GM12878 (cell line): Measurements from ENCODE around the gene HS1BP3. TPM values are rescaled to one million over a fixed set of nuclear protein-coding genes. Genes with fewer than 3 reads are reported as not detected.

ENCODE experiments used
- ATAC-seq: fragments of 200-7000 bp; cut with Tn5 transposase; 3 replicates; pipeline ENCODE4 v1.9.1; 2020; ENCODE audit warnings: mild to moderate bottlenecking, moderate library complexity
- BruUV-seq: library from RNA; stranded (reverse); fragments of 400-500 nt; replicated peaks from 2 replicates; lab custom pipeline; 2021; lab: Mats Ljungman, UMichigan
- CTCF ChIA-PET: fragments of 300-600 bp; sonication (Branson Sonifier 250); formaldehyde crosslinking; extraction: SDS; loops from one replicate; lab custom pipeline; 2021; ENCODE audit warnings: inconsistent platforms; lab: Yijun Ruan, JAX
- POLR2A ChIA-PET: fragments of 350-600 bp; formaldehyde crosslinking; extraction: SDS; loops from one replicate; lab custom pipeline; 2021; ENCODE audit warnings: inconsistent platforms; lab: Charles Lee
- RAD21 ChIA-PET: fragments of 300-600 bp; sonication (Branson Sonifier 250); formaldehyde crosslinking; loops from one replicate; lab custom pipeline; 2023; ENCODE audit warnings: antibody characterized with exemption; ENCODE audit not compliant: unreplicated experiment; lab: Charles Lee
- SMC1A ChIA-PET: fragments of 300-600 bp; sonication (Branson Sonifier 250); formaldehyde crosslinking; loops from one replicate; lab custom pipeline; 2023; ENCODE audit not compliant: unreplicated experiment, uncharacterized antibody; lab: Charles Lee
- DNase-seq: peaks from one replicate; pipeline ENCODE4 v3.0.0-alpha.2; 2011; ENCODE audit warnings: low read depth, low spot score
- FAIRE-seq: peaks from 3 replicates; lab custom pipeline; 2011; peaks lifted over from hg19 to GRCh38; lab: Jason Lieb, UNC
- H2AFZ ChIP-seq: 2 replicates; pipeline ENCODE4 v1.6.0; 2011; ENCODE audit warnings: low read depth, low read length, control low read depth; ENCODE audit not compliant: control insufficient read depth
- H3K27ac ChIP-seq: 2 replicates; pipeline ENCODE4 v1.5.1; 2011; ENCODE audit warnings: control low read depth; ENCODE audit not compliant: control insufficient read depth, insufficient read depth
- H3K27me3 ChIP-seq, 2 experiments: replicated peaks in 1 of 2; 2 replicates each; pipeline versions ENCODE4 v1.6.0 to v1.6.1; 2011; ENCODE audit warnings: low read length in 1 of 2; ENCODE audit not compliant: control insufficient read depth in 2 of 2, insufficient read depth in 2 of 2
- H3K36me3 ChIP-seq, 2 experiments: 2 replicates each; pipeline ENCODE4 v1.5.1; 2011; ENCODE audit warnings: low read length in 1 of 2; ENCODE audit not compliant: control insufficient read depth in 2 of 2, insufficient read depth in 2 of 2
- H3K4me1 ChIP-seq: 2 replicates; pipeline ENCODE4 v1.6.1; 2011; ENCODE audit warnings: mild to moderate bottlenecking, low read length, moderate library complexity, mixed read lengths; ENCODE audit not compliant: control insufficient read depth, insufficient read depth
- H3K4me2 ChIP-seq: 2 replicates; pipeline ENCODE4 v1.6.0; 2011; ENCODE audit warnings: control low read depth; ENCODE audit not compliant: control insufficient read depth, insufficient read depth
- H3K4me3 ChIP-seq: fragments of 200-600 bp; sonication (generic); 2 replicates; pipeline ENCODE4 v1.5.1; 2016
- H3K79me2 ChIP-seq: 2 replicates; pipeline ENCODE4 v1.6.0; 2011; ENCODE audit warnings: low read length; ENCODE audit not compliant: control insufficient read depth, insufficient read depth
- H3K9ac ChIP-seq: 2 replicates; pipeline ENCODE4 v1.8.0; 2011; ENCODE audit warnings: low read length, control low read depth, mixed read lengths; ENCODE audit not compliant: control insufficient read depth, insufficient read depth
- H3K9me3 ChIP-seq: replicated peaks from 3 replicates; pipeline ENCODE4 v1.5.1; 2011; ENCODE audit warnings: mild to moderate bottlenecking, low read length; ENCODE audit not compliant: control insufficient read depth, insufficient read depth
- H4K20me1 ChIP-seq: 2 replicates; pipeline ENCODE4 v1.6.0; 2011; ENCODE audit not compliant: control insufficient read depth, insufficient read depth
- BHLHE40 ChIP-seq, 2 experiments: fragments of 450-650 bp in 1 of 2; IDR thresholded peaks; 2 replicates each; pipeline ENCODE4 v1.6.1; 2011 to 2017; ENCODE audit warnings: low read depth in 2 of 2, borderline replicate concordance in 1 of 2, improper control_type of control experiment in 1 of 2, low read length in 1 of 2, mild to moderate bottlenecking in 1 of 2
- EGR1 ChIP-seq, 2 experiments: IDR thresholded peaks; 1 replicate in 1 of 2; 2 replicates in 1 of 2; pipeline ENCODE4 v1.6.1; 2011 to 2012; ENCODE audit warnings: low read depth in 2 of 2, low read length in 2 of 2, borderline replicate concordance in 1 of 2, mild to moderate bottlenecking in 1 of 2, moderate library complexity in 1 of 2
- ESRRA ChIP-seq: IDR thresholded peaks from 2 replicates; pipeline ENCODE4 v1.6.1; 2012; ENCODE audit warnings: mild to moderate bottlenecking, low read length, improper control_type of control experiment
- RB1 ChIP-seq: fragments of 450-650 bp; formaldehyde crosslinking; IDR thresholded peaks from 2 replicates; pipeline ENCODE4 v1.6.1; 2017; ENCODE audit warnings: mild to moderate bottlenecking, borderline replicate concordance
- TAF1 ChIP-seq: IDR thresholded peaks from 2 replicates; pipeline ENCODE4 v1.6.1; 2011; ENCODE audit warnings: mild to moderate bottlenecking, low read depth, low read length, borderline replicate concordance
- ZBED1 ChIP-seq: IDR thresholded peaks from 2 replicates; pipeline ENCODE4 v1.6.1; 2016; ENCODE audit warnings: borderline replicate concordance
- WGBS: methylation state at CpG from one replicate; pipeline ENCODE4 v1.1.6; 2016; ENCODE audit warnings: low lambda C conversion rate; ENCODE audit not compliant: insufficient replicate concordance, insufficient coverage; ENCODE audit errors: missing lambda C conversion rate; 5-methylcytosine and 5-hydroxymethylcytosine counted together
- in situ Hi-C: fragments of 300-500 bp; cut with MboI; formaldehyde crosslinking; loops from 9 replicates; pipeline ENCODE4 v1.14.3; 2018; ENCODE audit warnings: mixed read lengths
- intact Hi-C: fragments of 100-400 bp; cut with micrococcal nuclease; formaldehyde crosslinking; loops from one replicate; pipeline ENCODE4 v1.14.2; 2022; ENCODE audit not compliant: unreplicated experiment
- polyA plus RNA-seq, 11 experiments: library from polyadenylated mRNA; depleted of rRNA in 4 of 11; unstranded in 6 of 11; stranded (reverse) in 5 of 11; fragments of >200 nt; fragmentation: Nextera tagmentation in 4 of 11; fragmentation: Illumina TruSeq in 1 of 11; extraction: Ambion mirVana in 4 of 11; extraction: Trizol in 1 of 11; gene quantifications; 1 replicate in 1 of 11; 2 replicates in 10 of 11; pipeline versions ENCODE4 v1.2.1 to v1.2.3, GENCODE V29; 2011 to 2016; ENCODE audit warnings: inconsistent platforms in 2 of 11, missing spikeins in 2 of 11, low read depth in 1 of 11
- total RNA-seq, 4 experiments: library from RNA; depleted of rRNA in 3 of 4; stranded (reverse); fragments of >200 nt in 3 of 4; fragmentation: Illumina TruSeq in 1 of 4; extraction: Trizol in 1 of 4; gene quantifications; 2 replicates each; pipeline versions ENCODE4 v1.2.1 to v1.2.3, GENCODE V29; 2013 to 2021
- TF ChIP-seq, protein P1 (sequence below): IDR thresholded peaks from 2 replicates; pipeline ENCODE4 v1.6.1; 2011; ENCODE audit warnings: low read depth, mild to moderate bottlenecking, low read length, moderate library complexity, borderline replicate concordance; ENCODE audit errors: extremely low read depth
- TF ChIP-seq, protein P2 (sequence below): fragments of 450-650 bp; IDR thresholded peaks from 2 replicates; pipeline ENCODE4 v1.6.1; 2018; ENCODE audit warnings: mild to moderate bottlenecking, low read depth, moderate library complexity; ENCODE audit not compliant: partially characterized antibody

The HS1BP3 gene
- total and polyA plus RNA-seq, 10 of the 15 experiments (the other 5 are each of a cell fraction or from before 2014, with no cell fraction given), result 0.47 to 7.2 (median 4.6) TPM

DNA sequence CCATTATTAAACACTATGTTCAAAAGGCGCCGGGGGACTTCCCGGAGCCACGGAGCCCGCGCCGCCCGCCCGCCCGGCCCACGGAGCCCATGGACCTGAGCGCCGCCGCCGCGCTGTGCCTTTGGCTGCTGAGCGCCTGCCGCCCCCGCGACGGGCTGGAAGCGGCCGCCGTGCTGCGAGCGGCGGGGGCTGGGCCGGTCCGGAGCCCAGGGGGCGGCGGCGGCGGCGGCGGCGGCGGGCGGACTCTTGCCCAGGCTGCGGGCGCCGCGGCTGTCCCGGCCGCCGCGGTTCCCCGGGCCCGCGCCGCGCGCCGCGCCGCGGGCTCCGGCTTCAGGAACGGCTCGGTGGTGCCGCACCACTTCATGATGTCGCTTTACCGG lies 16.2 kb upstream of the HS1BP3 start:
- Histone ChIP-seq H3K9ac (no peak overlapping the region), H3K27me3 (peaks cover 22 to 33% of the 10 kb centered on the region in 2 experiments), H3K4me2 (peak overlapping the region; percentile 74), H3K4me1 (peaks cover 13% of the 10 kb centered on the region; the same call in 1 of the 2 replicates), H3K36me3 (no peaks in the 10 kb centered on the region), H4K20me1 (0 out of 2 replicates have a peak, but pooled peaks cover 2% of the 10 kb centered on the region), H3K9me3 (no peaks in the 10 kb centered on the region; the same call in 2 of the 3 replicates), H3K4me3 (peak overlapping the region; percentile 73; the same call in 1 of the 2 replicates), H2AFZ (no peak overlapping the region; the same call in 1 of the 2 replicates), H3K27ac (no peak overlapping the region), H3K79me2 (no peaks in the 10 kb centered on the region)
- no TSS peak for BruUV-seq
- in situ Hi-C loops, result loop anchor here (25.0 kb wide), 1 partner anchor 445 kb away; the partner anchor contains the start of gene TDRD15
- peak in 1 of 2 experiments; percentile 78; a peak in 2 of 3 replicates for TF ChIP-seq EGR1 (IDR thresholded peaks at IDR 0.05; ENCODE audit: borderline replicate concordance in 1 of 2, low read depth in 2 of 2, low read length in 2 of 2)
- TF ChIP-seq BHLHE40 (IDR thresholded peaks at IDR 0.05; ENCODE audit: borderline replicate concordance in 1 of 2, low read depth in 2 of 2, low read length in 1 of 2), result no peak
- no peak for TF ChIP-seq RB1
- TF ChIP-seq, protein P1, sequence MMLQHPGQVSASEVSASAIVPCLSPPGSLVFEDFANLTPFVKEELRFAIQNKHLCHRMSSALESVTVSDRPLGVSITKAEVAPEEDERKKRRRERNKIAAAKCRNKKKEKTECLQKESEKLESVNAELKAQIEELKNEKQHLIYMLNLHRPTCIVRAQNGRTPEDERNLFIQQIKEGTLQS, result no peak
- TF ChIP-seq TAF1, result no peak
- no peak for TF ChIP-seq ZBED1
- no peak for TF ChIP-seq ESRRA
- TF ChIP-seq, protein P2, sequence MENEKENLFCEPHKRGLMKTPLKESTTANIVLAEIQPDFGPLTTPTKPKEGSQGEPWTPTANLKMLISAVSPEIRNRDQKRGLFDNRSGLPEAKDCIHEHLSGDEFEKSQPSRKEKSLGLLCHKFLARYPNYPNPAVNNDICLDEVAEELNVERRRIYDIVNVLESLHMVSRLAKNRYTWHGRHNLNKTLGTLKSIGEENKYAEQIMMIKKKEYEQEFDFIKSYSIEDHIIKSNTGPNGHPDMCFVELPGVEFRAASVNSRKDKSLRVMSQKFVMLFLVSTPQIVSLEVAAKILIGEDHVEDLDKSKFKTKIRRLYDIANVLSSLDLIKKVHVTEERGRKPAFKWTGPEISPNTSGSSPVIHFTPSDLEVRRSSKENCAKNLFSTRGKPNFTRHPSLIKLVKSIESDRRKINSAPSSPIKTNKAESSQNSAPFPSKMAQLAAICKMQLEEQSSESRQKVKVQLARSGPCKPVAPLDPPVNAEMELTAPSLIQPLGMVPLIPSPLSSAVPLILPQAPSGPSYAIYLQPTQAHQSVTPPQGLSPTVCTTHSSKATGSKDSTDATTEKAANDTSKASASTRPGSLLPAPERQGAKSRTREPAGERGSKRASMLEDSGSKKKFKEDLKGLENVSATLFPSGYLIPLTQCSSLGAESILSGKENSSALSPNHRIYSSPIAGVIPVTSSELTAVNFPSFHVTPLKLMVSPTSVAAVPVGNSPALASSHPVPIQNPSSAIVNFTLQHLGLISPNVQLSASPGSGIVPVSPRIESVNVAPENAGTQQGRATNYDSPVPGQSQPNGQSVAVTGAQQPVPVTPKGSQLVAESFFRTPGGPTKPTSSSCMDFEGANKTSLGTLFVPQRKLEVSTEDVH, result no peak
- intact Hi-C loops, result no loop called here
- no peak for FAIRE-seq
- ChIA-PET POLR2A (no interaction called here), CTCF (no interaction called here), RAD21 (no interaction called here), SMC1A (no interaction called here)
- DNase-seq, result no peak
- WGBS, result no CpG with 5 or more reads among the region's 62 CpGs
- ATAC-seq, result peak; percentile 18
